Chondrocyte (in vitro differentiated cells): ENCODE data around the gene KRTAP10-12. TPM values are rescaled to one million over a fixed set of nuclear protein-coding genes. Genes with fewer than 3 reads are reported as not detected.

ENCODE experiments used
- DNase-seq: peaks from one replicate; pipeline ENCODE4 v3.0.0; 2021; ENCODE audit warnings: mixed read lengths, low spot score
- H3K27ac Mint-ChIP-seq: one replicate; pipeline ENCODE4 v1.8.0; 2021; ENCODE audit warnings: mild to moderate bottlenecking, moderate library complexity, mixed read lengths; ENCODE audit not compliant: unreplicated experiment
- H3K27me3 Mint-ChIP-seq: 2 replicates; pipeline ENCODE4 v1.8.0; 2021; ENCODE audit warnings: low read depth, mixed read lengths
- H3K36me3 Mint-ChIP-seq: 2 replicates; pipeline ENCODE4 v1.8.0; 2021; ENCODE audit warnings: low read depth, mixed read lengths
- H3K4me1 Mint-ChIP-seq: 2 replicates; pipeline ENCODE4 v1.8.0; 2021; ENCODE audit warnings: low read depth, mild to moderate bottlenecking, mixed read lengths
- H3K4me3 Mint-ChIP-seq: one replicate; pipeline ENCODE4 v1.8.0; 2021; ENCODE audit warnings: mild to moderate bottlenecking, moderate library complexity, mixed read lengths; ENCODE audit not compliant: unreplicated experiment
- H3K9me3 Mint-ChIP-seq: 2 replicates; pipeline ENCODE4 v1.8.0; 2021; ENCODE audit warnings: low read depth, mixed read lengths
- CTCF ChIP-seq: fragments of 200-600 bp; sonication (generic); IDR thresholded peaks from 2 replicates; pipeline ENCODE4 v1.5.0; 2021; ENCODE audit warnings: antibody characterized with exemption, mild to moderate bottlenecking, moderate library complexity
- total RNA-seq: library from RNA; stranded (reverse); gene quantifications from 3 replicates; pipeline ENCODE4 v1.2.1, GENCODE V29; 2021

The KRTAP10-12 gene
- total RNA-seq, 1 donor from 2014 or later: not detected

- no peak for DNase-seq
- Mint-ChIP-seq H3K9me3 (peaks cover 4% of the 10 kb centered on the region), H3K27ac (no peak overlapping the region)
Observed at GRCh38 chr21:44650973-44651675, 45.8 kb upstream of the KRTAP10-12 start.

DNA sequence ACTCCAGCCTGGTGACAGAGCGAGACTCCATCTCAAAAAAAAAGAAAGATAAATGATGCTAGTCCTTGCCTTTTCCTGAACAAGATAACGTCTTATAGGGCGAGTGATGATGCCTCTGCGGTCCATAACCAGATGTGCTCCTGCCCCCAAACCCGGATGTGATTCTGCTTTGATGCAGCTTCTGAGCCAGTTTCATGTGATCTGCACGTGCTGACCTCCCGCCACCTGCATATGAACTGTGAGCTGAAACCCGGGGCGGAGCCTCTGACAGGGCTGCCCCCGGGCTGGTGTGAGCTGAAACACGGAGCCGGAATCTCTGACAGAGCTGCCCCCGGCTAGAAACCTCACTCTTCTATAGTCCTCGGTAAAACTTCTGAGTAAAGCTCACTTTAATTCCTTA is 43.8 kb upstream of the KRTAP10-12 start:
- Mint-ChIP-seq H3K9me3 (peaks cover 19% of the 10 kb centered on the region), H3K4me1 (no peaks in the 10 kb centered on the region), H3K4me3 (no peak overlapping the region), H3K27me3 (peaks cover 23% of the 10 kb centered on the region), H3K27ac (no peak overlapping the region), H3K36me3 (peaks cover 7% of the 10 kb centered on the region)
- DNase-seq: no peak
- TF ChIP-seq CTCF: no peak

More at GRCh38 chr21:44650973-44651675, 45.8 kb upstream of the KRTAP10-12 start:
- no peak for TF ChIP-seq CTCF
- H3K36me3 Mint-ChIP-seq: peaks cover 2% of the 10 kb centered on the region
- no peaks in the 10 kb centered on the region for H3K4me1 Mint-ChIP-seq
- H3K27me3 Mint-ChIP-seq: peaks cover 30% of the 10 kb centered on the region
- H3K4me3 Mint-ChIP-seq: no peak overlapping the region

DNA sequence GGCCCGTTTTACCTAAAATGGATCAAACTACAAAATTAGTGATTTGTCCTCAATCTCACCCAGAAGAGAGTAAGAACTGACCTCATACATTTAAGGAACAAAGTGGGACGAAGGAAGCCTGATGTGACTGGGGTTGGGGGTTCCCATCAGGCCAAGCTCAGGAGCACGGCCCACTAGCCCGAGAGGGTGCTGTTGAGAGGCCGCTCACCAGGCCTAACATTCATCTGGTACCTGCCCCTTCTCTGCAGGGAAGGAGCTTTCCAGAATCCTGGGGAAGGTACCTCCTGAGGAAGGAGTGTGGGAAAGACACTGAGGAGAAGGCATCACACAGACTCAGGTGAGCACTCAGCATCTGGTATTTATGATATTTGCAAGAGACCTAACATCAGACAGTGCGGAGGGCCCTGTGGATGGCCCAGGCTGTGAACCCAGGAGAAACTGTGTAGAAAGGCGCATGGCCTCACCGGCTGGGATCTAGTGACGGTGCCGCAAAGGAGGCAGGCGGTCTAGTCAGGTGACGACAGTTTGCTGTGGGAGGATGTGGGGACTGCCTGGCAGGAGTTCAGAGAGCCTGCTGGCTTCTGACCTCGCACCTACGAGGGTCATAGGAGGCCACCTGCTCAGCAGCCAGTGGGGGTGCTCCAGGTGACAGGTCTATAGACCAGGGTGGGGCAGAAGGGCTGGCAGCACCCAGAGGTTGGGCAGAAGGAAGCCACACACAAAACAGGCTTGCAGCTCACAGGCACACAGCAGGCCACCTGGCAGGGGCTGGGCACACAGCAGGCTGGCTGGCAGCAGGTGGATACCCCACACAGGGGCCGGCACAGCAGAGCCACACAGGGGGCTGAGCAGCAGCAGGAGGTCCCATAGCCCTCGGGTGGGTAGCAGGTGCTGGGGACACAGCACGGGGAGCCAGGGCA is 43.1 kb upstream of the KRTAP10-12 start:
- Mint-ChIP-seq H3K4me1 (no peaks in the 10 kb centered on the region), H3K27me3 (peaks cover 25% of the 10 kb centered on the region), H3K27ac (no peak overlapping the region), H3K9me3 (peaks cover 19% of the 10 kb centered on the region), H3K36me3 (peaks cover 7% of the 10 kb centered on the region), H3K4me3 (no peak overlapping the region)
- no peak for TF ChIP-seq CTCF
- DNase-seq: no peak

DNA sequence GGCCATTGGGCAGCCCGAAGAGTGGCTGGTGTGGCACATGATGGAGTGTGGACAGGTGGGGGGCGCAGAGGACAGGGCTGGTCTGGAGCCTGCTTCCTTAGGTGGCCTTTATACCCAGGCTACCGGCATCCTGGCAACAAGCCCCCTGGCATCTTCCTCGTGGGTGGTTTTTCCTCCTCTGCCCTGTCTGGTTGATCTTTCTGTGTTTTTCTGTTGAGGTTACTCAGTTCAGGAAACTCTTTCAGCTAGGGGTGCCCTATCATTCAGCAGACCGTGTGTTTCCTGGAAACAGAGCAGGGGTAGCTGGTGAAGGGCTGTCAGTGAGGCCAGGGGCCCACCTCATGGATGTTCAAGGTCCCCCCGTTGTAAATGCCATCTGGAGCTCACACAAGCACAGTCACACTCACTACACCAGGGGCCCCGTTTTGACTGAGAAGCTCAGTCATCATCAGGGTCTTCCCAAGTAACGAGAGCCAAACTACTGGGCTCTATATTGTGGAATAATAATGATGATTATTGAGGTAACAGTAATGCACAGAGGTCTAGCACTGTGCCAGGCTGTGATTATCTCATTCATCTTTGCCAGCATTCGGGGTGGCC is 42.3 kb upstream of the KRTAP10-12 start, which contains the start of gene KRTAP12-4:
KRTAP12-4 (minus strand) TSS at position 84 of the 600 bp plus-strand sequence; CDS start at position 39, 45 bp downstream.
- Mint-ChIP-seq H3K27ac (no peak within 1 kb of the TSS), H3K4me1 (no peaks in the 10 kb centered on the region), H3K36me3 (peaks cover 7% of the 10 kb centered on the region), H3K4me3 (no peak within 1 kb of the TSS), H3K27me3 (peaks cover 33% of the 10 kb centered on the region), H3K9me3 (peaks cover 19% of the 10 kb centered on the region)
- no peak for TF ChIP-seq CTCF
- DNase-seq: no peak

DNA sequence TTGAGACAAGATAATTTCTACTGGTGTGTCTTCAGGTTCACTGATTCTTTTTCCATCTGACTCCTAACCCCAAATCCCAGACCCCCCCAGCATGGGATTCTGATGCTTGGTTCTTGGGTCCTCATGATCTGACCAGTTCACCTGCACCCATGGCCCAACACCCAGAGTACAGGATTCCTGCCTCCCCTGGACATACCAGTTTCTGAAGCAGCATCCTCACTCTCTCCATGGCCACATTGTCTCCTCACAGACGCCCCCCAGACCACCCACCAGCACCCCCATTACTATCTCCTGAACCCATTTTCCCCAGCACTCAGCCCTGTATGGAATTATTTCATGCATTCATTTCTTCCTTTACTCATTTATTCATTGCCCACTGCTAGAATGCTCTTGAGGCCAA is 40.1 kb upstream of the KRTAP10-12 start:
- Mint-ChIP-seq H3K4me3 (no peak overlapping the region), H3K9me3 (peaks cover 19% of the 10 kb centered on the region), H3K27me3 (peaks cover 38% of the 10 kb centered on the region), H3K4me1 (no peaks in the 10 kb centered on the region), H3K36me3 (peaks cover 8% of the 10 kb centered on the region), H3K27ac (no peak overlapping the region)
- TF ChIP-seq CTCF: no peak
- no peak for DNase-seq
